ENCODE results near the gene ABCB1. TPM values are rescaled to one million over a fixed set of nuclear protein-coding genes. Genes with fewer than 3 reads are reported as not detected.

Gene ABCB1
- total RNA-seq: 1 to 10 TPM; 3.2 to 4.9 TPM
- polyA plus RNA-seq: 1 to 10 TPM; 1.5 to 2.0 TPM
- long read RNA-seq, donor 1: 0 reads
- long read RNA-seq, donor 2: 0 reads
- long read RNA-seq, donor 3: 0 reads
- long read RNA-seq, donor 4: 0 reads
- long read RNA-seq, donor 5: 0 reads

DNA sequence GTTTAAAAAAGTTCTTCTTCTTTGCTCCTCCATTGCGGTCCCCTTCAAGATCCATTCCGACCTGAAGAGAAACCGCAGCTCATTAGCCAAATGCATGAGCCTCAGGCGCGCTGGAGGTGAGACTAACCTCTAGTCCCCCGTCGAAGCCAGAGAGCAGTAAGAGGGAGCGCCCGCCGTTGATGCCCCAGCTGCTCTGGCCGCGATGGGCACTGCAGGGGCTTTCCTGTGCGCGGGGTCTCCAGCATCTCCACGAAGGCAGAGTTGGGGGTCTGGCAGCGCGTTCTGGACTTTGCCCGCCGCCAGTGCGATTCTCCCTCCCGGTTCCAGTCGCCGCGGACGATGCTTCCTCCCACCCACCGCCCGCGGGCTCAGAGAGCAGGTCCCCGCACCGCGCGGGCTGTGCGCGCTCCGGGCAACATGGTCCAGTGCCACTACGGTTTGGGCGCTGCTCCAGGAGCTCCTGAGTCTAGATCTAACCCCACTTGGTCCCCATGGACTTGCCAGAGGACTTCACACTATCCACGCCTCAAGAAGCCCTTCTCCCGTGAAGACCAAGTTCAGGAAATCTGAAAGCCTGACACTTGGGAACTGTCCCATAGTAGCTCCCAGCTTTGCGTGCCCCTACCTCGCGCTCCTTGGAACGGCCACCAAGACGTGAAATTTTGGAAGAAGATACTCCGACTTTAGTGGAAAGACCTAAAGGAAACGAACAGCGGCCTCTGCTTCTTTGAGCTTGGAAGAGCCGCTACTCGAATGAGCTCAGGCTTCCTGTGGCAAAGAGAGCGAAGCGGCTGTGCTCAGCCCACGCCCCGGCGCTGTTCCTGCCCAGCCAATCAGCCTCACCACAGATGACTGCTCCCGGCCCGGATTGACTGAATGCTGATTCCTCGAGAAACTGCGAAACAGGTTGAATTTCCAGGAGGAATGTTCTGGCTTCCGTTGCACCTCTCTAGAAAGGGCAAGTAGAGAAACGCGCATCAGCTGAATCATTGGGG lies at the start of gene ABCB1:
Gene ABCB1, minus strand, starts transcription at position 755 of the 995 bp plus-strand sequence. Its CDS starts 700 bp downstream, at position 55.
- WGBS, 2 donors: 1 to 3% methylated on average over 61 of the region's 61 CpGs
- Histone ChIP-seq H3K4me3 (no peak within 1 kb of the TSS), H3K36me3 (ENCODE audit: control insufficient read depth in 4 of 4, insufficient read depth in 4 of 4, low read length in 4 of 4) (no peaks in the 10 kb centered on the region), H3K4me1 (ENCODE audit: control insufficient read depth in 5 of 5, insufficient read depth in 5 of 5, low read length in 5 of 5) (peaks cover 0 to 8% (median 6%) of the 10 kb centered on the region in 5 donors), H3K9ac (ENCODE audit: insufficient read depth in 1 of 2, low read length in 2 of 2) (no peak within 1 kb of the TSS), H3K27me3 (ENCODE audit: control insufficient read depth in 3 of 3, insufficient read depth in 3 of 3, low read length in 2 of 3) (peaks cover 0 to 57% (median 25%) of the 10 kb centered on the region in 3 donors), H3K9me3 (ENCODE audit: control insufficient read depth in 4 of 4, insufficient read depth in 3 of 4, low read length in 3 of 4) (peaks cover 0 to 2% (median under 1%) of the 10 kb centered on the region in 4 donors), H3K27ac (ENCODE audit: low read depth in 1 of 2, low read length in 1 of 2) (no peak within 1 kb of the TSS)
- TF ChIP-seq, protein P1, sequence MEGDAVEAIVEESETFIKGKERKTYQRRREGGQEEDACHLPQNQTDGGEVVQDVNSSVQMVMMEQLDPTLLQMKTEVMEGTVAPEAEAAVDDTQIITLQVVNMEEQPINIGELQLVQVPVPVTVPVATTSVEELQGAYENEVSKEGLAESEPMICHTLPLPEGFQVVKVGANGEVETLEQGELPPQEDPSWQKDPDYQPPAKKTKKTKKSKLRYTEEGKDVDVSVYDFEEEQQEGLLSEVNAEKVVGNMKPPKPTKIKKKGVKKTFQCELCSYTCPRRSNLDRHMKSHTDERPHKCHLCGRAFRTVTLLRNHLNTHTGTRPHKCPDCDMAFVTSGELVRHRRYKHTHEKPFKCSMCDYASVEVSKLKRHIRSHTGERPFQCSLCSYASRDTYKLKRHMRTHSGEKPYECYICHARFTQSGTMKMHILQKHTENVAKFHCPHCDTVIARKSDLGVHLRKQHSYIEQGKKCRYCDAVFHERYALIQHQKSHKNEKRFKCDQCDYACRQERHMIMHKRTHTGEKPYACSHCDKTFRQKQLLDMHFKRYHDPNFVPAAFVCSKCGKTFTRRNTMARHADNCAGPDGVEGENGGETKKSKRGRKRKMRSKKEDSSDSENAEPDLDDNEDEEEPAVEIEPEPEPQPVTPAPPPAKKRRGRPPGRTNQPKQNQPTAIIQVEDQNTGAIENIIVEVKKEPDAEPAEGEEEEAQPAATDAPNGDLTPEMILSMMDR (IDR thresholded peaks at IDR 0.05; ENCODE audit: control extremely low read depth, extremely low read depth): no peak
- DNase-seq (peak; percentile 30 to 53 (median 44)), ATAC-seq (ENCODE audit: insufficient read depth, low FRiP score) (peak; percentile 94)

DNA sequence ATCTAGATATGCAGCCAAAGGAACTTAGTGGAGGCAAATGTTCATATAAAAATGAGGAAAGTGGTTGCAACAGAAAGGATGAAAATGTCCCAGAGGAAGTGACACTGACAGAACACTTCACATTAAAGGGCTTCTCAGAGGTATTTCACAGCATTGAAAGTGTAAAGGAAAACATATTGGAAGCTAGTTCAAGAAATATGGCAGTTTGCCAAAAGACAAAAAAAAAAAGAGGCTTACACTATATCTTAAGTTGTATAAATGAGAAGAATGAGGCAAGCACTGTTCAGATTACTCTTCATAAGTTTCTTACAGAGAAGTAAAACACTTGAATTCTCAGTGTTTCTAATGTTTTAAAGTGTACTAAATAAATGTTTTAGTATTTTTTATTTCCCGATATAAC lies 47.6 kb upstream of the ABCB1 start:
- H3K27ac ChIP-seq (ENCODE audit: low read depth in 1 of 2, low read length in 1 of 2): no peak overlapping the region
- ATAC-seq (ENCODE audit: insufficient read depth, low FRiP score): no peak
- 88 to 95% methylated on average over 1 of the region's 1 CpG for WGBS, 2 donors

DNA sequence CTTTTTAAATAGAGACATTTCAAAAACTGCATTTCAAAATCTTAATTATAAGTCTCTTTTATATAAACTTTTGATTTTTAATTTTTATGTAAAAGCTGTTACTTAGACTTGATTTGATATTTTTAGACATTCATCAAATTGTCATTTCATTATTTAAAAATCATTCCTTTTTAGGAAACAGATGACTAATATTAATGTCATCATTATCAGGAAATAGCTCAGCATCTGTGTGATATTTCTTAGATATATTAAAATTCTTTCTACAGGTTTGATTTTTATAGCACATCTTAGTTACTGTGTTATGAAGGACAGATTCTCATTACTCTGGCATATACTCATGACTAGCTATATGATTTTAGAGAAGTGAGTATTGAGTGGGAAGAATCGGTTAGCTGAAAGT lies 44.8 kb upstream of the ABCB1 start:
- Histone ChIP-seq H3K9me3 (ENCODE audit: control insufficient read depth in 4 of 4, insufficient read depth in 3 of 4, low read length in 3 of 4) (no peaks in the 10 kb centered on the region), H3K36me3 (ENCODE audit: control insufficient read depth in 4 of 4, insufficient read depth in 4 of 4, low read length in 4 of 4) (no peaks in the 10 kb centered on the region), H3K4me3 (no peak overlapping the region), H3K27ac (ENCODE audit: low read depth in 1 of 2, low read length in 1 of 2) (no peak overlapping the region), H3K27me3 (ENCODE audit: control insufficient read depth in 3 of 3, insufficient read depth in 3 of 3, low read length in 2 of 3) (no peaks in the 10 kb centered on the region), H3K4me1 (ENCODE audit: control insufficient read depth in 5 of 5, insufficient read depth in 5 of 5, low read length in 5 of 5) (peaks cover 0 to 2% (median 0%) of the 10 kb centered on the region in 5 donors), H3K9ac (ENCODE audit: insufficient read depth in 1 of 2, low read length in 2 of 2) (no peak overlapping the region)
- TF ChIP-seq, protein P1 (IDR thresholded peaks at IDR 0.05; ENCODE audit: control extremely low read depth, extremely low read depth): no peak
- ATAC-seq (ENCODE audit: insufficient read depth, low FRiP score): no peak
- no peak for DNase-seq
- 92 to 97% methylated on average over 1 of the region's 1 CpG for WGBS, 2 donors

More for the DNA sequence above, 47.6 kb upstream of the ABCB1 start:
- TF ChIP-seq, protein P1 (IDR thresholded peaks at IDR 0.05; ENCODE audit: control extremely low read depth, extremely low read depth): no peak
- Histone ChIP-seq H3K27me3 (ENCODE audit: control insufficient read depth in 3 of 3, insufficient read depth in 3 of 3, low read length in 2 of 3) (no peaks in the 10 kb centered on the region), H3K9me3 (ENCODE audit: control insufficient read depth in 4 of 4, insufficient read depth in 3 of 4, low read length in 3 of 4) (no peaks in the 10 kb centered on the region), H3K4me3 (no peak overlapping the region), H3K36me3 (ENCODE audit: control insufficient read depth in 4 of 4, insufficient read depth in 4 of 4, low read length in 4 of 4) (no peaks in the 10 kb centered on the region), H3K9ac (ENCODE audit: insufficient read depth in 1 of 2, low read length in 2 of 2) (no peak overlapping the region), H3K4me1 (ENCODE audit: control insufficient read depth in 5 of 5, insufficient read depth in 5 of 5, low read length in 5 of 5) (peaks cover 0 to 2% (median 0%) of the 10 kb centered on the region in 5 donors)
- DNase-seq: peak in 1 of 3 donors; percentile 21
